HEK293T (cell line): ENCODE data around the gene SMIM3.

Experiments used
- ARNT ChIP-seq: fragments of 450-650 bp; IDR thresholded peaks from 2 replicates; pipeline ENCODE4 v1.6.1; 2017; ENCODE audit warnings: mild to moderate bottlenecking
- BHLHE40 ChIP-seq: fragments of 450-650 bp; IDR thresholded peaks from 2 replicates; pipeline ENCODE4 v1.6.1; 2016; ENCODE audit warnings: mild to moderate bottlenecking, moderate library complexity, borderline replicate concordance
- ELF4 ChIP-seq: fragments of 450-650 bp; IDR thresholded peaks from 2 replicates; pipeline ENCODE4 v1.6.1; 2017; ENCODE audit warnings: antibody characterized with exemption
- FOXM1 ChIP-seq: fragments of 450-650 bp; IDR thresholded peaks from 2 replicates; pipeline ENCODE4 v1.6.1; 2017; ENCODE audit warnings: mild to moderate bottlenecking, borderline replicate concordance
- LEF1 ChIP-seq: fragments of 450-650 bp; IDR thresholded peaks from 2 replicates; pipeline ENCODE4 v1.6.1; 2017; ENCODE audit warnings: mild to moderate bottlenecking, borderline replicate concordance
- PKNOX1 ChIP-seq: fragments of 450-650 bp; IDR thresholded peaks from 2 replicates; pipeline ENCODE4 v1.6.1; 2016
- ZNF384 ChIP-seq: fragments of 450-650 bp; IDR thresholded peaks from 2 replicates; pipeline ENCODE4 v1.6.1; 2016

- TF ChIP-seq ZNF384 = no peak
- no peak for TF ChIP-seq PKNOX1
- TF ChIP-seq LEF1 = no peak
- no peak for TF ChIP-seq ELF4
- no peak for TF ChIP-seq FOXM1
- TF ChIP-seq BHLHE40 = no peak
- no peak for TF ChIP-seq ARNT
These were observed 2.3 kb downstream of the SMIM3 start for GRCh38 chr5:150780816-150781221.
